HG02885 (cell line): ENCODE results near the gene ARHGAP11B.
A peak's percentile ranks its signal among the peaks of the same experiment; 100 is the strongest.
"Not testable (repeated sequence)": the region's sequence is repeated elsewhere in the genome, so short reads cannot be mapped to it uniquely, and the experiment has no call there.

Experiments used
- ATAC-seq: cut with Tn5 transposase; IDR thresholded peaks from one replicate; pipeline ENCODE4 v1.9.1; 2021; ENCODE audit warnings: mild to moderate bottlenecking; ENCODE audit not compliant: unreplicated experiment, poor library complexity

ARHGAP11B gene

DNA sequence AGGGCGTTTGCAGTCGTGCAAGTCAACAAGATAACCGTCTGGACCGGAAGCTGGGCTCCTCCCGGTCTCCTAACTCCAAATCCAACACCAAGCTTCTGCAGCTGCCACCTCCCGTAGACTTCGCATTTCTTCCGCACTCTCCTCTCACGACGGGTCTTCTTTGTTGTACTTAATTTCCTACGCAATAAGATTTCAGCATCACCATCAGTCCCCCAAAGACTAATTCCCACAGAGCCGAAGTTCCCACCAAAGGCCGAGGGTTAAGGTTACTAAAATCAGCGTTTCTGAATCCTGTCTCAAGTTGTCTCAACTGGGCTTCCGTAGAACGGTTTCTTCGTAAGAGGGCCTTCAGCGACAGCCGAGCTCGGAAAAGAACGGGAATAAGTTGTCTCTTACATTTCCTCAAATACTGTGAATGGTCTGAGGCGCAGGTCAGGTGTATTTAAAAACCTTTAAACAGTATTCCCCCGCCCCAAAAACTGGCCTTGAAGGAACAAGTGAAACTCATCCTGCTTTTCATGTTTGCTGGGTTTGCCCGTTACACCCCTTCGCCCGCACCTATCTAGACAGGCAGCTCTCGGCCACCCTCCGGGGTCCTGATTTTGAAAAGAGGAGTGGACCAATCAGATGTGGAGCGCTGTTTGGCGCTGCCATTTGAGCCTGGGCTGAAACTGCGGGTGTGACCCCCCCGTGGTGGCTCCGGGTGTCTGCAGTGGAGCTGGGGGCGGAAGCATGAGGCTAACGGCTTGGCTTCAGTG lies at the start of gene ARHGAP11B:
Gene ARHGAP11B, plus strand, starts transcription at position 693 of the 758 bp plus-strand sequence.
- ATAC-seq, result peak; percentile 94

DNA sequence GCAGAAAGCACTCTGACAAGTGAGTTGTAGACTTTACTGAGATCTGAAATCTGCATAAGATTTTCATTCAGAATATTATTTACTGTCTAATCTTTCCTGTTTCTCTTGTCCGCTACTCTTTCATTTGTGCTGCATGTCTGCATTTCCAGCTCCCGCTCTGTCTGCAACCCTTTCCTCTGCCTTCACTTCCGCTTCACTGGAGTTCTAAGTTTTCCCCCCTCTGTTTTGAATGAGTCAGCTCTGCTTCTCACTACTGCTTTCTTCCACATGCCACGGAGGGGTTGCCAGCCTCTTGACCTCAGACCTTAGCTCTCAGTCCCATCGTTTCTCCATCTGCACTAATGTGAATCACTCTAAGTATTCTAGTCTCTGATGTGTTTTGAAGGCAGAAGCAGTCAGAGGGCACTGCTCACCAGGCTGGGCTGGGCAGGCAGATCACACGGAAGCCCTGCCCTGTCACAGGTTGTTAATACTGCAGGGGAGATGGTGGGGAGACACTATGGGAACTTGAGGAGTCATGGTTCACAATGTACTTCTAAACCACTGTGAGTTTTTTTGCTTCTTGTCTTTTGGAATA lies 46.4 kb upstream of the ARHGAP11B start:
- ATAC-seq, result not testable (repeated sequence)

DNA sequence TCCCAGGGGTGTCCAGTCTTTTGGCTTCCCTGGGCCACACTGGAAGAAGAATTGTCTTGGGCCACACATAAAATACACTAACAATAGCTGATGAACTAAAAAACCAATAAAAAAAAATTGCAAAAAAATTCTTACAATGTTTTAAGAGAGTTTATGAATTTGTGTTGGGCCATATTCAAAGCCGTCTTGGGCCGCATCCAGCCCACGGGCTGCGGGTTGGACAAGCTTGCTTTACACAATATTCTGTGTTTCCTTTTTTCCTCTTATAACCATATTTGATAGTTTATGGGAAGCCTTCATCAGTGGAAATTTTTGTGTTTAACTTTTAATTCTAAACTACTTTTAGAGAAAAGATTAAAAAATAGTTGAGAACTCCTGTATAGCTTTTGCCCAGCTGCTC lies 45.2 kb upstream of the ARHGAP11B start:
- not testable (repeated sequence) for ATAC-seq

- not testable (repeated sequence) for ATAC-seq
Observed at GRCh38 chr15:30598953-30599352, 27.0 kb upstream of the ARHGAP11B start.

DNA sequence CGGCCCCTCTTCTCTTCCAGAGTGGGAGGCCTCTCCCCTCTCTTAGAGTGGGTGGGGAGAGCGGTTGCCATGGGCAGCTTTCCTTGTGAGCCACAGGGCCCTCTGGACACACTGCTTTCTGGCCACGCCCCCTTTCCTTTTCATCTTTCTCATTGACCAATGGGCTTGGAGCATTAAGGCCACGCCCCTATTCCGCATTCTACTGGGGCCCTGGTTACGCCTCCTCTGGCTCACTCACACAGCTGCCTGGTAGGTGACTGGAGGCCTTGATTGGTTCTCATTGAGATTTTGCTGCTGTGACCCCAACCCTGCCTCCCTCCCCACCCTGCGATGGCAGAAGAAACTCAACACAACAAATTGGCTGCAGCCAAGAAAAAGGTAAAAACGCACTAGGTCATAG lies 22.1 kb upstream of the ARHGAP11B start, which contains the start of gene GOLGA8H:
Gene GOLGA8H, plus strand, starts transcription at position 233 of the 400 bp plus-strand sequence. Its CDS starts 98 bp downstream, at position 331.
- not testable (repeated sequence) for ATAC-seq

GRCh38 chr15:30612271-30612670 lies 13.7 kb upstream of the ARHGAP11B start:
- ATAC-seq, result not testable (repeated sequence)

GRCh38 chr15:30621342-30621741 lies 4.6 kb upstream of the ARHGAP11B start:
- not testable (repeated sequence) for ATAC-seq

GRCh38 chr15:30626194-30626565 lies 252 bp downstream of the ARHGAP11B start:
- ATAC-seq, result peak; percentile 2

GRCh38 chr15:30626632-30627031 lies 704 bp downstream of the ARHGAP11B start:
- ATAC-seq, result not testable (repeated sequence)

- ATAC-seq, result peak; percentile 93
Observed at GRCh38 chr15:30650012-30650929, 24.3 kb downstream of the ARHGAP11B start.

DNA sequence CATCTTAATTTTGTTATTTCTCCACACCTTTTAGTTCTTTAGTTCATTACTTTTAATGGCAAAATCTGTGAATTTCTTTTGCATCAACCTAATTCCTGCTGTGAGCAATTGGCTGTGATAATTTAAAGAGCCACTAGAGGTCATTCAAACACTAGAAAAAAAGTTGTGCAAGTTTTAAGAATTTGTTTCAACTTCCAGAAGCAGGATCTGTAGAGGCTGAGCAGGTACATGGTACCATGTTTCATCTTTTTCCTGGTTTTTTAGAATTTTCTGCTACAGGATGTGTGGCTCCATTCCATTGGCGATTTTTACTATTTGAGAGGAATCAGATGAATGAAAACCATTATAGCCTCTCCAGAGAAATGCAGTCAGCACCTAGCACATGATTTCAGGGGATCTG lies 35.2 kb downstream of the ARHGAP11B start:
- not testable (repeated sequence) for ATAC-seq

DNA sequence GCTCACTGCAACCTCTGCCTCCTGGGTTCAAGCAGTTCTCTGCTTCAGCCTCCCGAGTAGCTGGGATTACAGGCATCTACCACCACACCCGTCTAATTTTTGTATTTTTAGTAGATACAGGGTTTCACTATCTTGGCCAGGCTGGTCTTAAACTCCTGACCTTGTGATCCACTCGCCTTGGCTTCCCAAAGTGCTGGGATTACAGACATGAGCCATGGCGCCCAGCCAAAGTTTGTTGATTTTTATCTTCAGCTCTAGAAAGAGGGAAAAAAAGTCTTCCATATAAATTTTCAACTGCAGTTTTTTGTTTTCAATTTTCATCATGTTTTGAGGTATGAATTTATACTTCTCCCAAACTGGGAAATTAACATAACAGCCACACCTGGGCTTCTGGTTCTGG lies 43.7 kb downstream of the ARHGAP11B start:
- ATAC-seq, result not testable (repeated sequence)

GRCh38 chr15:30670056-30670455 lies 44.1 kb downstream of the ARHGAP11B start:
- no peak for ATAC-seq

DNA sequence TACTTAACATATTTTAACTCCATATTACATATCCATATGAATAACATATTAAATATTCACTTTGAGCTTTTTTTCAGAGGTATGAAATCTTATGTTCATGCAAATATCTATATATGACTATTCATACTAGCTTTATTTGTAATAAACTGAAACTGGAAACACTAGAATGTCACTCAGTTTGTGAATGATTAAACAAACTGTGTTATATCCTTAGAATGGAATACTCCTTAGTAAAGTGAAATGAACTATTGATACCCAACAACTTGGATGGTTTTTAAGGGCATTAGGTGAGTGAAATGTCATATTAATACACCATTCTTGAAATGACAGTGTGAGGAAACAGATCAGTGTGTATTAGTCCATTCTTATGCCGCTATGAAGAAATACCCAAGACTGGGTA lies 45.4 kb downstream of the ARHGAP11B start:
- no peak for ATAC-seq

DNA sequence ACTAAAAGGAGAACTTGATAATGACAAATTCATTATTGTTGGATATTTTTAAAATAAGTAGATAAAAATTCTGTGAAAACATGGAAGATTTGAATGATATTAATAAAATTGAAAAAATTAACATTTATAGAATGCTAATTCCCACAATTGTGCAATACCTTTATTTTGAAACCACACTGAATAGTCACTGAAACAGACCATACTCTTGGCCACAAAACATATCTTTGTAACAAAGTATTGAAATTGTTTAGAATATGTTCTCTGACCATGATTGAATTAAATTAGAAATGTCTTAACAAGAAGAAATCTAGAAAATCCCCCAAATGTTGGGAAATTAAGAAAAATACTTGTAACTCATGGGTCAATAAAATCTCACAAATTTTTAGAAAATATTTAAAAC lies 49.2 kb downstream of the ARHGAP11B start:
- no peak for ATAC-seq

DNA sequence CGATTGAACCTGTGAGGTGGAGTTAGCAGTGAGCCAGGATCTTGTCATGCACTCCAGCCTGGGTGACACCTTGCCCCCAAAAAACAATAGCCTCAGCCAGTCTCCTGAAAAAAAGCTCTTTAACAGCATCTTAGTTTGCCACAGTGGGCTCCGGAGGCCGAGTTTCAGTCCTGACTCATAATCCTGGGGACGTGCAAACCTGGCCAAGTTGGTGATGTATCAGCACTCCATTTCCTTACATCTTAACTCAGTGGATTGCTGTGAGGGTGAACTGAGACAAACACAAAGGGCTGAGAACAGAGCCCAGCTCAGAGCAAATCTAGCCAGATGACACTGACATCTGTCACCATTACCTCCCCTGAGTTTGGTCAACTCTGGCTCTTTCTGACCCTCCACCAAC lies 50.0 kb downstream of the ARHGAP11B start:
- not testable (repeated sequence) for ATAC-seq

- not testable (repeated sequence) for ATAC-seq
Observed at GRCh38 chr15:30680997-30681396, 55.1 kb downstream of the ARHGAP11B start.

GRCh38 chr15:30685709-30686285 lies 59.9 kb downstream of the ARHGAP11B start:
- ATAC-seq, result not testable (repeated sequence)

GRCh38 chr15:30686651-30687050 lies 60.7 kb downstream of the ARHGAP11B start:
- not testable (repeated sequence) for ATAC-seq
